HL-60 (cell line): Measurements from ENCODE around the gene GJA1.
"Not testable (repeated sequence)": the region's sequence is repeated elsewhere in the genome, so short reads cannot be mapped to it uniquely, and the experiment has no call there.

Source experiments
- CTCF ChIP-seq: IDR thresholded peaks from one replicate; pipeline ENCODE4 v1.5.1; 2011; ENCODE audit warnings: low read length, control low read depth, inconsistent platforms; ENCODE audit not compliant: insufficient read depth
- GABPA ChIP-seq: IDR thresholded peaks from 2 replicates; pipeline ENCODE4 v1.6.1; 2012; ENCODE audit warnings: low read depth
- POLR2AphosphoS5 ChIP-seq: IDR thresholded peaks from 2 replicates; pipeline ENCODE4 v1.6.1; 2012; ENCODE audit warnings: low read depth
- REST ChIP-seq: IDR thresholded peaks from 2 replicates; pipeline ENCODE4 v1.6.1; 2012; ENCODE audit warnings: low read depth; ENCODE audit not compliant: insufficient replicate concordance
- SPI1 ChIP-seq: IDR thresholded peaks from 2 replicates; pipeline ENCODE4 v1.6.1; 2012; ENCODE audit warnings: low read depth, mild to moderate bottlenecking, borderline replicate concordance

- not testable (repeated sequence) for TF ChIP-seq CTCF, GABPA, POLR2AphosphoS5, REST, SPI1
These were observed 11.3 kb downstream of the GJA1 start for GRCh38 chr6:121446705-121447104.
